GM23338 (cell line): ENCODE measurements around the gene GP1BB. TPM values are rescaled to one million over a fixed set of nuclear protein-coding genes. Genes with fewer than 3 reads are reported as not detected.

Experiments used
- ATAC-seq: fragments of 200-7000 bp; cut with Tn5 transposase; 3 replicates; pipeline ENCODE4 v1.9.1; 2020
- DNase-seq: peaks from one replicate; pipeline ENCODE4 v3.0.0-alpha.2; 2015; ENCODE audit warnings: low spot score
- H2AFZ ChIP-seq: fragments of 200-600 bp; sonication (generic); 2 replicates; pipeline ENCODE4 v1.8.0; 2016; ENCODE audit warnings: antibody characterized with exemption, mild to moderate bottlenecking, moderate library complexity
- H3F3A ChIP-seq: fragments of 200-600 bp; sonication (generic); replicated peaks from 2 replicates; pipeline ENCODE4 v1.8.0; 2017; ENCODE audit warnings: antibody characterized with exemption, mixed run types, low read depth
- H3K27ac ChIP-seq: fragments of 200-600 bp; sonication (generic); 2 replicates; pipeline ENCODE4 v1.6.1; 2016; ENCODE audit warnings: low read depth
- H3K27me3 ChIP-seq: fragments of 200-600 bp; sonication (generic); 2 replicates; pipeline ENCODE4 v1.8.0; 2016; ENCODE audit warnings: mild to moderate bottlenecking, mixed run types, moderate library complexity; ENCODE audit not compliant: insufficient read depth
- H3K36me3 ChIP-seq: fragments of 200-600 bp; sonication (generic); 2 replicates; pipeline ENCODE4 v1.8.0; 2016; ENCODE audit warnings: mild to moderate bottlenecking; ENCODE audit not compliant: insufficient read depth
- H3K4me1 ChIP-seq: fragments of 200-600 bp; sonication (generic); 2 replicates; pipeline ENCODE4 v1.8.0; 2016; ENCODE audit warnings: mild to moderate bottlenecking, moderate library complexity; ENCODE audit not compliant: insufficient read depth
- H3K4me2 ChIP-seq: fragments of 200-600 bp; sonication (generic); 2 replicates; pipeline ENCODE4 v1.7.1; 2017; ENCODE audit warnings: mixed run types
- H3K4me3 ChIP-seq: fragments of 200-600 bp; sonication (generic); 2 replicates; pipeline ENCODE4 v1.6.1; 2016; ENCODE audit warnings: mixed run types
- H3K79me2 ChIP-seq: fragments of 200-600 bp; sonication (generic); replicated peaks from 2 replicates; pipeline ENCODE4 v1.8.0; 2017; ENCODE audit warnings: mild to moderate bottlenecking; ENCODE audit not compliant: insufficient read depth
- H3K9me2 ChIP-seq: fragments of 200-600 bp; sonication (generic); 2 replicates; pipeline ENCODE4 v1.8.0; 2017; ENCODE audit not compliant: insufficient read depth
- H4K20me1 ChIP-seq: fragments of 200-600 bp; sonication (generic); replicated peaks from 2 replicates; pipeline ENCODE4 v1.8.0; 2017; ENCODE audit warnings: mild to moderate bottlenecking; ENCODE audit not compliant: insufficient read depth
- H3K27ac Mint-ChIP-seq: 2 replicates; pipeline ENCODE4 v1.8.0; 2020; ENCODE audit warnings: inconsistent platforms, mild to moderate bottlenecking, moderate library complexity, mixed read lengths
- H3K27me3 Mint-ChIP-seq: 3 replicates; pipeline ENCODE4 v1.8.0; 2022; ENCODE audit warnings: low read depth, mild to moderate bottlenecking, moderate library complexity, mixed read lengths, inconsistent platforms; ENCODE audit not compliant: insufficient read depth, poor library complexity
- H3K36me3 Mint-ChIP-seq: 3 replicates; pipeline ENCODE4 v1.8.0; 2021; ENCODE audit warnings: low read depth, mild to moderate bottlenecking, inconsistent platforms, moderate library complexity, mixed read lengths
- H3K4me1 Mint-ChIP-seq: 3 replicates; pipeline ENCODE4 v1.8.0; 2020; ENCODE audit warnings: mild to moderate bottlenecking, inconsistent platforms, mixed read lengths
- H3K4me3 Mint-ChIP-seq: 3 replicates; pipeline ENCODE4 v1.8.0; 2021; ENCODE audit warnings: moderate library complexity, mild to moderate bottlenecking, inconsistent platforms, mixed read lengths
- H3K9me3 Mint-ChIP-seq: 3 replicates; pipeline ENCODE4 v1.8.0; 2020; ENCODE audit warnings: moderate library complexity, mild to moderate bottlenecking, inconsistent platforms, mixed read lengths
- ETS1 ChIP-seq: IDR thresholded peaks from 2 replicates; pipeline ENCODE4 v1.6.1; 2016; ENCODE audit warnings: antibody characterized with exemption
- EZH2 ChIP-seq: fragments of 200-600 bp; sonication (generic); IDR thresholded peaks from one replicate; pipeline ENCODE4 v1.8.0; 2017; ENCODE audit warnings: antibody characterized with exemption, mild to moderate bottlenecking, low read depth; ENCODE audit not compliant: unreplicated experiment
- JUNB ChIP-seq: IDR thresholded peaks from one replicate; pipeline ENCODE4 v1.6.1; 2016; ENCODE audit warnings: antibody characterized with exemption; ENCODE audit not compliant: unreplicated experiment
- NANOG ChIP-seq: IDR thresholded peaks from 2 replicates; pipeline ENCODE4 v1.6.1; 2016; ENCODE audit warnings: antibody characterized with exemption, borderline replicate concordance
- POLR2AphosphoS5 ChIP-seq: IDR thresholded peaks from 2 replicates; pipeline ENCODE4 v1.6.1; 2016; ENCODE audit warnings: antibody characterized with exemption, low read depth
- REST ChIP-seq: IDR thresholded peaks from one replicate; pipeline ENCODE4 v1.6.1; 2018; ENCODE audit warnings: antibody characterized with exemption; ENCODE audit not compliant: unreplicated experiment
- ZNF114 ChIP-seq: fragments of 250-450 bp; sonication (Bioruptor Pico); IDR thresholded peaks from 2 replicates; pipeline ENCODE4 v1.5.0; 2020; ENCODE audit warnings: mild to moderate bottlenecking, moderate library complexity
- ZNF331 ChIP-seq: fragments of 250-450 bp; sonication (Bioruptor Pico); IDR thresholded peaks from 2 replicates; pipeline ENCODE4 v1.5.0; 2020; ENCODE audit warnings: low read depth, mild to moderate bottlenecking, moderate library complexity
- polyA plus RNA-seq: library from polyadenylated mRNA; unstranded; fragments of >200 nt; fragmentation: Nextera tagmentation; extraction: Ambion mirVana; gene quantifications from 2 replicates; pipeline ENCODE4 v1.2.1, GENCODE V29; 2016
- total RNA-seq: library from RNA; depleted of rRNA; stranded (reverse); fragments of >200 nt; shearing (Covaris generic); gene quantifications from 2 replicates; pipeline ENCODE4 v1.2.3, GENCODE V29; 2014

GP1BB gene
- total and polyA plus RNA-seq, 2 experiments from 2014 or later, result 0.53 to 1.3 TPM

GRCh38 chr22:19762568-19763457 lies 39.5 kb downstream of the GP1BB start:
- Histone ChIP-seq H3K27ac (no peak overlapping the region), H3K4me2 (peak overlapping the region; percentile 77), H4K20me1 (peaks cover 7% of the 10 kb centered on the region), H3F3A (peaks cover 23% of the 10 kb centered on the region), H3K4me1 (peaks cover 49% of the 10 kb centered on the region), H3K9me2 (no peaks in the 10 kb centered on the region), H3K4me3 (peak overlapping the region; percentile 43), H3K36me3 (no peaks in the 10 kb centered on the region), H3K79me2 (no peaks in the 10 kb centered on the region), H3K27me3 (peaks cover 95% of the 10 kb centered on the region), H2AFZ (no peak overlapping the region; the same call in 1 of the 2 replicates)
- Mint-ChIP-seq H3K4me1 (peaks cover 35% of the 10 kb centered on the region), H3K27me3 (peaks cover 85% of the 10 kb centered on the region), H3K27ac (no peak overlapping the region), H3K4me3 (peak overlapping the region; percentile 40), H3K9me3 (peaks cover 3% of the 10 kb centered on the region; the same call in 2 of the 3 replicates), H3K36me3 (peaks cover 5% of the 10 kb centered on the region; the same call in 1 of the 3 replicates)
- ATAC-seq (no peak), DNase-seq (peak; percentile 46)
- TF ChIP-seq NANOG (no peak), EZH2 (peak; percentile 87)

- no peaks in the 10 kb centered on the region for H3K9me2 ChIP-seq
- H3K27me3 ChIP-seq, result peaks cover 95% of the 10 kb centered on the region
- H3K79me2 ChIP-seq, result no peaks in the 10 kb centered on the region
- Mint-ChIP-seq H3K4me1 (peaks cover 40% of the 10 kb centered on the region), H3K9me3 (peaks cover 3% of the 10 kb centered on the region; the same call in 2 of the 3 replicates), H3K27me3 (peaks cover 85% of the 10 kb centered on the region), H3K36me3 (peaks cover 5% of the 10 kb centered on the region; the same call in 1 of the 3 replicates), H3K4me3 (peak overlapping the region; percentile 40), H3K27ac (no peak overlapping the region)
- peaks cover 4% of the 10 kb centered on the region; the same call in 1 of the 2 replicates for H4K20me1 ChIP-seq
- H3K36me3 ChIP-seq, result no peaks in the 10 kb centered on the region
- H2AFZ ChIP-seq, result no peak overlapping the region
- TF ChIP-seq POLR2AphosphoS5 (no peak), ZNF114 (CRISPR knock-in tag) (no peak), EZH2 (peak; percentile 96)
- H3F3A ChIP-seq, result peaks cover 18% of the 10 kb centered on the region
- peak overlapping the region; percentile 43 for H3K4me3 ChIP-seq
- H3K4me2 ChIP-seq, result peak overlapping the region; percentile 77
- H3K27ac ChIP-seq, result no peak overlapping the region
- ATAC-seq (no peak), DNase-seq (peak; percentile 45)
- H3K4me1 ChIP-seq, result peaks cover 47% of the 10 kb centered on the region
Measured at GRCh38 chr22:19763458-19764298, 40.3 kb downstream of the GP1BB start.

GRCh38 chr22:19764299-19764593 lies 40.9 kb downstream of the GP1BB start:
- TF ChIP-seq JUNB, result no peak
- peak; percentile 62 for TF ChIP-seq EZH2
- TF ChIP-seq NANOG, result no peak
- TF ChIP-seq ZNF331 (CRISPR knock-in tag), result no peak
- TF ChIP-seq REST, result no peak
- TF ChIP-seq ETS1, result no peak
- Mint-ChIP-seq H3K4me3 (no peak overlapping the region; the same call in 2 of the 3 replicates), H3K27me3 (peaks cover 86% of the 10 kb centered on the region), H3K9me3 (peaks cover 3% of the 10 kb centered on the region; the same call in 2 of the 3 replicates), H3K27ac (no peak overlapping the region), H3K4me1 (peaks cover 40% of the 10 kb centered on the region), H3K36me3 (peaks cover 5% of the 10 kb centered on the region; the same call in 1 of the 3 replicates)
- H4K20me1 ChIP-seq, result peaks cover 4% of the 10 kb centered on the region; the same call in 1 of the 2 replicates
- peaks cover 95% of the 10 kb centered on the region for H3K27me3 ChIP-seq
- H3K9me2 ChIP-seq, result no peaks in the 10 kb centered on the region
- no peaks in the 10 kb centered on the region for H3K79me2 ChIP-seq
- H3K36me3 ChIP-seq, result no peaks in the 10 kb centered on the region
- H3K27ac ChIP-seq, result no peak overlapping the region
- peak overlapping the region; percentile 43; the same call in 1 of the 2 replicates for H3K4me3 ChIP-seq
- H2AFZ ChIP-seq, result no peak overlapping the region
- DNase-seq, result peak; percentile 31
- H3F3A ChIP-seq, result peaks cover 18% of the 10 kb centered on the region
- H3K4me1 ChIP-seq, result peaks cover 44% of the 10 kb centered on the region
- peak overlapping the region; percentile 77 for H3K4me2 ChIP-seq
- ATAC-seq, result no peak
